Measurements from ENCODE around the gene ESD.

The ESD gene

DNA sequence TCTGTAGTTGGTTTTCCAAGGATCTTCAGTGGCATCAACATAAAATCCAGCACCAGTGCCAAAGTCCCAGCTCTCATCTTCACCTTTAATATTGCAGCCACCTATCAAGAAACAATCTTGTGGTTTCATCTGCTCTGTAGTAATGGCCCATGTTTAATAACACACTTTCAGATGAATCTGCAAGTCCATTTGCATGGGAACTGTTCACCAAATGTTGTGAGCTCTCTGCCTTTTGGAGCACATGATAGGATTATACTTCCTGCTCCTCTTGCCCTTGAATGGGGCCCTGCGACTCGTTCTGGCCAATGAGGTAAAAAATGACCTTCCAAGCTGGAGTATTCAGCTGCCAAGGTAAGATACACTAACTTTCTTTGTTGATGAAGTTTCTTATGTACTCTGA is 14.3 kb downstream of the ESD start:
- no peak for DNase-seq (ENCODE audit: low read depth)
- no peak overlapping the region for H3K4me3 ChIP-seq (ENCODE audit: low read depth, low read length)
- TF ChIP-seq POLR2A (IDR thresholded peaks at IDR 0.05; ENCODE audit: extremely low read depth, insufficient read length) (no peak), MYC (IDR thresholded peaks at IDR 0.05; ENCODE audit: low read depth, low read length) (no peak)
- TF ChIP-seq, protein P1, sequence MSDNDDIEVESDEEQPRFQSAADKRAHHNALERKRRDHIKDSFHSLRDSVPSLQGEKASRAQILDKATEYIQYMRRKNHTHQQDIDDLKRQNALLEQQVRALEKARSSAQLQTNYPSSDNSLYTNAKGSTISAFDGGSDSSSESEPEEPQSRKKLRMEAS (IDR thresholded peaks at IDR 0.05; ENCODE audit: low read depth, low read length), result no peak
- TF ChIP-seq, protein P2, sequence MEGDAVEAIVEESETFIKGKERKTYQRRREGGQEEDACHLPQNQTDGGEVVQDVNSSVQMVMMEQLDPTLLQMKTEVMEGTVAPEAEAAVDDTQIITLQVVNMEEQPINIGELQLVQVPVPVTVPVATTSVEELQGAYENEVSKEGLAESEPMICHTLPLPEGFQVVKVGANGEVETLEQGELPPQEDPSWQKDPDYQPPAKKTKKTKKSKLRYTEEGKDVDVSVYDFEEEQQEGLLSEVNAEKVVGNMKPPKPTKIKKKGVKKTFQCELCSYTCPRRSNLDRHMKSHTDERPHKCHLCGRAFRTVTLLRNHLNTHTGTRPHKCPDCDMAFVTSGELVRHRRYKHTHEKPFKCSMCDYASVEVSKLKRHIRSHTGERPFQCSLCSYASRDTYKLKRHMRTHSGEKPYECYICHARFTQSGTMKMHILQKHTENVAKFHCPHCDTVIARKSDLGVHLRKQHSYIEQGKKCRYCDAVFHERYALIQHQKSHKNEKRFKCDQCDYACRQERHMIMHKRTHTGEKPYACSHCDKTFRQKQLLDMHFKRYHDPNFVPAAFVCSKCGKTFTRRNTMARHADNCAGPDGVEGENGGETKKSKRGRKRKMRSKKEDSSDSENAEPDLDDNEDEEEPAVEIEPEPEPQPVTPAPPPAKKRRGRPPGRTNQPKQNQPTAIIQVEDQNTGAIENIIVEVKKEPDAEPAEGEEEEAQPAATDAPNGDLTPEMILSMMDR (IDR thresholded peaks at IDR 0.05; ENCODE audit: low read depth, low read length), result no peak

DNA sequence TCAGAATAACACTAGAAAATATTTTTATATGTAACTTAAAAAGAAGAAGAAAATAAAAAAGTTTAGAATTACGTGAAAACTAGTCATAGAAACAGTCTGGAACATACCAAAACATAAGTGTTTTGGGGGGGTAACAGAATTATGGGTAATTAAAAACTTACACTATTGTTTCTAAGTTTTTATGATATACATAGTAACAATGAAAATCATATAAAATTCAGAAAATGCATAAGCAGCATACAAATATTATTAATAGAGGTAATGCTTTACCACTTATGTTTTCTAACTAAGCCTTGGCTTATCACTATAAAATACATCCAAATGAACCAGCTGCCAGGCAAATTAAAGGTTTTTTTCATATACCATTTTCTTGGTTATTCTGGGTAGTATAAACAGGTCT is 14.9 kb downstream of the ESD start:
- no peak overlapping the region for H3K4me3 ChIP-seq (ENCODE audit: low read depth, low read length)
- no peak for TF ChIP-seq POLR2A (IDR thresholded peaks at IDR 0.05; ENCODE audit: extremely low read depth, insufficient read length)
- TF ChIP-seq, protein P2 (IDR thresholded peaks at IDR 0.05; ENCODE audit: low read depth, low read length), result no peak
- TF ChIP-seq, protein P1 (IDR thresholded peaks at IDR 0.05; ENCODE audit: low read depth, low read length), result no peak
- TF ChIP-seq MYC (IDR thresholded peaks at IDR 0.05; ENCODE audit: low read depth, low read length), result no peak
- DNase-seq (ENCODE audit: low read depth), result no peak

GRCh38 chr13:46778890-46779289 is 18.1 kb downstream of the ESD start:
- TF ChIP-seq POLR2A (IDR thresholded peaks at IDR 0.05; ENCODE audit: extremely low read depth, insufficient read length), result no peak
- TF ChIP-seq MYC (IDR thresholded peaks at IDR 0.05; ENCODE audit: low read depth, low read length), result no peak
- TF ChIP-seq, protein P1 (IDR thresholded peaks at IDR 0.05; ENCODE audit: low read depth, low read length), result no peak
- TF ChIP-seq, protein P2 (IDR thresholded peaks at IDR 0.05; ENCODE audit: low read depth, low read length), result no peak
- H3K4me3 ChIP-seq (ENCODE audit: low read depth, low read length), result no peak overlapping the region
- no peak for DNase-seq (ENCODE audit: low read depth)

DNA sequence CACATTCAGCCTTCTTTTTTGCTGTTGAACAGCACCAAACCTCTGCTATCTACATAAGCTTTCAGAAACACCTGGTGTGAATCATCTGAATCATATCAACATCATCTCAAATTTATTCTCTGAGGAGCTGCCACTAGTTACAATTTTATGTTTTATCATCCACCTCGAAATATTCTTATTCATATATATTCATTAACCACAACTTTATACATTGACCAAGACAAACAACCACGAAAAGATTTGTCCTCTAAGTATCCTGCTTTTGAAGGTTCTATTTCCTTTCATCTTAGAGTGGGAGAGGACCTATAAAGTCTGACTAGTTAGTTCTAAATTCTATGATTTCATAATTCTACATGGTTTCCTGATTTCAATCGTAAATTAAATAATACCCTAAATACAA is 18.9 kb downstream of the ESD start:
- DNase-seq (ENCODE audit: low read depth), result no peak
- no peak overlapping the region for H3K4me3 ChIP-seq (ENCODE audit: low read depth, low read length)
- TF ChIP-seq POLR2A (IDR thresholded peaks at IDR 0.05; ENCODE audit: extremely low read depth, insufficient read length), result no peak

DNA sequence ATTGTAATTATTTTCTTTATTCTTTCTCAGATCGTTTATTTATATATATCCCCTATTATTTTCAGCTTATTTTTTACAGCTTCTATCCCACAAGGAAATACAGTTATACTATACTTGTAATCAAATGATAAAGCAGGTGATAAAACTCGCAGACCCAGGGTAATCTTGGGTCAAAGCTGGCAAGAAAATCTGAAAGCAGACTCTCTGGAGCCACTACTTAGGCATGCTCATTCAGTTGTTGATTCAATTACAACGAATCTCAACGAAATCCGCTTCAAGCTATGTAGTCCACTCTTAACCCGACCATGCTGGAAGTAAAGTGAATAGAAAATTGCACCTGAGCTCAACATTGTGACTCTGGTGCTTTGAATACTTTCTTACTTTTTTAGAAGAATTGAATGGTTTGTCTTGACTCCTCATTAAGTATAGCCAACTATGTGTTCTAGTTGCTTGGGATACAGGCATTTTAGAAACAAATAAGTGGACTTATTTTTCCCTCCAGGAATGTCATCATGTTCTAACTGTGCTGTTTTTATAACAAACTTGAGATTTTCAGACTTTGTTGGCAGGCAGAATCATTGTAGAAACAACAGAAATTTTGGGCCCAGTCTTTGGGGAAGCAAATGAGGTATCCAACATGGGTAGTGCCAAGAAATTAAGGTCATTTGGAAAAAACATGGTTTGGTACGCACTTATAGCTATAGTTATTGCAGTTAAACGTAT is 21.4 kb downstream of the ESD start:
- TF ChIP-seq, protein P1 (IDR thresholded peaks at IDR 0.05; ENCODE audit: low read depth, low read length), result no peak
- TF ChIP-seq MYC (IDR thresholded peaks at IDR 0.05; ENCODE audit: low read depth, low read length) (no peak), POLR2A (IDR thresholded peaks at IDR 0.05; ENCODE audit: extremely low read depth, insufficient read length) (no peak)
- TF ChIP-seq, protein P2 (IDR thresholded peaks at IDR 0.05; ENCODE audit: low read depth, low read length), result no peak
- DNase-seq (ENCODE audit: low read depth), result no peak

GRCh38 chr13:46773541-46773940 is 23.4 kb downstream of the ESD start:
- TF ChIP-seq, protein P1 (IDR thresholded peaks at IDR 0.05; ENCODE audit: low read depth, low read length), result no peak
- TF ChIP-seq POLR2A (IDR thresholded peaks at IDR 0.05; ENCODE audit: extremely low read depth, insufficient read length), result no peak
- no peak for TF ChIP-seq MYC (IDR thresholded peaks at IDR 0.05; ENCODE audit: low read depth, low read length)
- DNase-seq (ENCODE audit: low read depth), result no peak
- no peak overlapping the region for H3K4me3 ChIP-seq (ENCODE audit: low read depth, low read length)

More for the DNA sequence above, 21.4 kb downstream of the ESD start:
- H3K4me3 ChIP-seq (ENCODE audit: low read depth, low read length), result no peak overlapping the region
